Measurements from ENCODE around the gene SND1.
"Not testable (repeated sequence)": the region's sequence is repeated elsewhere in the genome, so short reads cannot be mapped to it uniquely, and the experiment has no call there.

The SND1 gene

GRCh38 chr7:127837816-127838410 lies 185.9 kb downstream of the SND1 start:
- DNase-seq, result not testable (repeated sequence)

GRCh38 chr7:127838816-127839415 lies 186.9 kb downstream of the SND1 start:
- DNase-seq, result no peak

- no peak for DNase-seq
These were observed 188.4 kb downstream of the SND1 start for GRCh38 chr7:127840226-127840951.

- DNase-seq, result no peak
These were observed 192.2 kb downstream of the SND1 start for GRCh38 chr7:127844165-127844564.

- no peak for DNase-seq
These were observed 192.8 kb downstream of the SND1 start for GRCh38 chr7:127844707-127845331.

- no peak for DNase-seq
These were observed 193.7 kb downstream of the SND1 start for GRCh38 chr7:127845522-127846214.

- no peak for DNase-seq
These were observed 195.6 kb downstream of the SND1 start for GRCh38 chr7:127847641-127848040.

GRCh38 chr7:127848241-127848640 lies 196.2 kb downstream of the SND1 start:
- DNase-seq, result no peak

- DNase-seq, result peak in 1 of 5 experiments; percentile 77
These were observed 198.2 kb downstream of the SND1 start for GRCh38 chr7:127850195-127850594.

GRCh38 chr7:127854383-127854782 lies 202.4 kb downstream of the SND1 start:
- DNase-seq, result no peak

- DNase-seq, result no peak
These were observed 205.5 kb downstream of the SND1 start for GRCh38 chr7:127857464-127857841.

- DNase-seq, result no peak
These were observed 206.3 kb downstream of the SND1 start for GRCh38 chr7:127858091-127858914.

GRCh38 chr7:127858915-127859189 lies 206.9 kb downstream of the SND1 start:
- no peak for DNase-seq

- no peak for DNase-seq
These were observed 207.3 kb downstream of the SND1 start for GRCh38 chr7:127859330-127859729.

- no peak for DNase-seq
These were observed 210.5 kb downstream of the SND1 start for GRCh38 chr7:127862525-127862924.

- no peak for DNase-seq
These were observed 211.1 kb downstream of the SND1 start for GRCh38 chr7:127863082-127863481.

- peak in 1 of 5 experiments; percentile 23 for DNase-seq
These were observed 213.5 kb downstream of the SND1 start for GRCh38 chr7:127865466-127865865.

- DNase-seq, result no peak
These were observed 218.4 kb downstream of the SND1 start for GRCh38 chr7:127870231-127870907.

- DNase-seq, result no peak
These were observed 219.2 kb downstream of the SND1 start for GRCh38 chr7:127871226-127871625.

GRCh38 chr7:127872122-127872521 lies 220.1 kb downstream of the SND1 start:
- no peak for DNase-seq

- DNase-seq, result no peak
These were observed 221.2 kb downstream of the SND1 start for GRCh38 chr7:127873151-127873550.

Measured in T-helper 2 cell (primary cell).